Stomach (tissue), 9 donors: Measurements from ENCODE around the gene MRPL41. TPM values are rescaled to one million over a fixed set of nuclear protein-coding genes. Genes with fewer than 3 reads are reported as not detected.
"Not testable (repeated sequence)": the region's sequence is repeated elsewhere in the genome, so short reads cannot be mapped to it uniquely, and the experiment has no call there.

Experiments used
- DNase-seq, 2 donors: peaks; one replicate each; pipeline versions ENCODE4 v3.0.0 to v3.0.0-alpha.2; 2013 to 2019
- H3K27ac ChIP-seq, 5 donors: fragments of 200-600 bp in 4 of 5; sonication (generic) in 4 of 5; one replicate each; pipeline ENCODE4 v1.5.1; 2013 to 2019; ENCODE audit warnings: mild to moderate bottlenecking in 1 of 5, moderate library complexity in 1 of 5
- H3K27me3 ChIP-seq, 3 donors: fragments of 200-600 bp; sonication (generic); one replicate each; pipeline ENCODE4 v1.5.1; 2017 to 2019; ENCODE audit warnings: mixed run types in 1 of 3
- H3K36me3 ChIP-seq, 4 donors: fragments of 200-600 bp; sonication (generic); 1 replicate in 3 of 4; 2 replicates in 1 of 4; pipeline ENCODE4 v1.5.1; 2016 to 2019
- H3K4me1 ChIP-seq, 4 donors: fragments of 200-600 bp; sonication (generic); one replicate each; pipeline ENCODE4 v1.5.1; 2016 to 2019
- H3K4me3 ChIP-seq, 4 donors: fragments of 200-600 bp; sonication (generic) in 3 of 4; one replicate each; pipeline ENCODE4 v1.5.1; 2016 to 2019; ENCODE audit warnings: mild to moderate bottlenecking in 1 of 4
- H3K9me3 ChIP-seq, 4 donors: fragments of 200-600 bp; sonication (generic); one replicate each; pipeline ENCODE4 v1.5.1; 2016 to 2019
- CTCF ChIP-seq, 7 experiments: fragments of 450-650 bp in 4 of 7; fragments of 200-600 bp in 3 of 7; sonication (generic) in 3 of 7; IDR thresholded peaks; one replicate each; pipeline ENCODE4 v1.5.1; 2016 to 2019; ENCODE audit warnings: antibody characterized with exemption in 7 of 7, control low read depth in 2 of 7, mild to moderate bottlenecking in 1 of 7
- EP300 ChIP-seq: sonication (generic); formaldehyde crosslinking; IDR thresholded peaks from one replicate; pipeline ENCODE4 v1.6.1; 2017; ENCODE audit warnings: antibody characterized with exemption
- POLR2A ChIP-seq, 4 donors: fragments of 450-650 bp; IDR thresholded peaks; one replicate each; pipeline ENCODE4 v1.6.1; 2016; ENCODE audit warnings: antibody characterized with exemption in 4 of 4, control low read depth in 2 of 4, mild to moderate bottlenecking in 1 of 4, moderate library complexity in 1 of 4
- POLR2AphosphoS5 ChIP-seq, 3 donors: sonication (generic); formaldehyde crosslinking; IDR thresholded peaks; one replicate each; pipeline ENCODE4 v1.6.1; 2016; ENCODE audit warnings: antibody characterized with exemption in 3 of 3
- WGBS, 5 donors: extraction: QIAGEN DNeasy Blood & Tissue Kit in 3 of 5; methylation state at CpG; one replicate each; pipeline versions ENCODE4 v1.1.5 to v1.1.7; 2013 to 2018; 5-methylcytosine and 5-hydroxymethylcytosine counted together
- intact Hi-C: fragments of 100-400 bp; cut with DNase I; formaldehyde crosslinking; loops from one replicate; pipeline ENCODE4 v1.15.1; 2023; ENCODE audit warnings: low total_unique reads
- polyA plus RNA-seq, 3 donors: library from polyadenylated mRNA; stranded (reverse); fragments of 200-250 nt; gene quantifications; one replicate each; pipeline ENCODE4 v1.2.3, GENCODE V29; 2013
- total RNA-seq, 5 donors: library from RNA; depleted of rRNA; stranded (reverse); fragments of >200 nt; gene quantifications; one replicate each; pipeline versions ENCODE4 v1.1.0 to v1.2.3, GENCODE V29; 2014 to 2016
- donor health status: healthy with polysubstance abuse.
- donor health status: Bipolar disorder and iron deficiency.
- donor health status: healthy.

Gene MRPL41
- total and polyA plus RNA-seq, 8 donors: 23.3 to 282 (median 101) TPM

GRCh38 chr9:137530331-137530730 lies 21.3 kb upstream of the MRPL41 start:
- no peak overlapping the region for H3K4me3 ChIP-seq
- TF ChIP-seq POLR2AphosphoS5 (IDR thresholded peaks at IDR 0.05) (no peak), CTCF (IDR thresholded peaks at IDR 0.05) (no peak), POLR2A (IDR thresholded peaks at IDR 0.05) (no peak), EP300 (no peak)
- H3K27me3 ChIP-seq: no peaks in the 10 kb centered on the region
- intact Hi-C loops: no loop called here
- no peak overlapping the region for H3K27ac ChIP-seq
- H3K36me3 ChIP-seq: no peaks in the 10 kb centered on the region
- peaks cover 9 to 22% (median 11%) of the 10 kb centered on the region in 4 donors for H3K4me1 ChIP-seq
- H3K9me3 ChIP-seq: no peaks in the 10 kb centered on the region
- 61 to 87% (median 79%) methylated on average over 5 of the region's 5 CpGs for WGBS, 5 donors
- no peak for DNase-seq

- Histone ChIP-seq H3K36me3 (peaks cover 0 to 1% (median 0%) of the 10 kb centered on the region in 4 donors), H3K27me3 (no peaks in the 10 kb centered on the region), H3K4me3 (no peak overlapping the region), H3K27ac (peak overlapping the region in 1 of 5 donors; percentile 4), H3K9me3 (no peaks in the 10 kb centered on the region), H3K4me1 (peaks cover 11 to 23% (median 12%) of the 10 kb centered on the region in 4 donors)
- TF ChIP-seq CTCF (IDR thresholded peaks at IDR 0.05) (no peak), POLR2A (IDR thresholded peaks at IDR 0.05) (no peak), POLR2AphosphoS5 (IDR thresholded peaks at IDR 0.05) (no peak)
- intact Hi-C loops: no loop called here
- WGBS, 5 donors: 65 to 74% (median 67%) methylated on average over 17 of the region's 17 CpGs
- peak in 1 of 2 donors; percentile 39 for DNase-seq
Measured at GRCh38 chr9:137531099-137531765, 20.4 kb upstream of the MRPL41 start.

GRCh38 chr9:137532891-137533468 lies 18.7 kb upstream of the MRPL41 start:
- WGBS, 5 donors: 74 to 95% (median 86%) methylated on average over 9 to 10 of the region's 10 CpGs
- H3K36me3 ChIP-seq: peaks cover 0 to 14% (median 7%) of the 10 kb centered on the region in 4 donors
- H3K27me3 ChIP-seq, H3K4me3 ChIP-seq, H3K27ac ChIP-seq, H3K9me3 ChIP-seq, DNase-seq, intact Hi-C loops: not testable (repeated sequence)
- peaks cover 11 to 23% (median 12%) of the 10 kb centered on the region in 4 donors for H3K4me1 ChIP-seq

DNA sequence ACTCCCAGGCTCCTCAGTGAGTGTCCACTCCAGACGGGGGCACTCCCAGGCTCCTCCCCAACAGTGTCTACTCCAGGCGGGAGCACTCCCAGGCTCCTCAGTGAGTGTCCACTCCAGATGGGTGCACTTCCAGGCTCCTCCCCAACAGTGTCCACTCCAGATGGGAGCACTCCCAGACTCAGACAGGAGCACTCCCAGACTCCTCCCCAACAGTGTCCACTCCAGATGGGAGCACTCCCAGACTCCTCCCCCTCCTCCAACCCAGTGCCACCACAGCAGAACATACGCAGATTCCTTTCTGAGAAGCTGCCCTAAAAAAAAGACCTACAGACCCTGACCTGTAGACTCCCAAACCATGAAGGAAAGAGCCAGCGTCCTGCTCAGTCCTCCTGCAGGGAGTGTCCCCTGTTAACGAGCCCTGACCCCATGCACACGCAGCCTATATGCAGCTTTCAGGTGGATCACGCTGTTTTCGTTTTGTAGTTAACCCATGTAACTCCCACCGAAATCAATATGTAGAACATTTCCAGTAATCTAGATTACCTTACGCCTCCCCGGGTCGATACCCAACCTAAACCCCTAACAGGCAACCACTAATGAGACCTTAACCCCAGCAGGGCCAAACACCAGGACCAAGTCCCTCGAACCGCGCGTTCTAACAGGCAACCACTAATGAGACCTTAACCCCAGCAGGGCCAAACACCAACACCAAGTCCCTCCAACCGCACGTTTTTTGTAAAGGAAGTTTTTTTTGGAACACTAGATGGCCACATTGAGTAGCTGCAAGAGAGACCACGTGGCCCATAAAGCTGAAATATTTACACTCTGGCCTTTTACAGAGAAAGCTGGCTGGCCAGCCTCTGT lies 17.2 kb upstream of the MRPL41 start:
- Histone ChIP-seq H3K4me3 (no peak overlapping the region), H3K9me3 (no peaks in the 10 kb centered on the region), H3K27me3 (no peaks in the 10 kb centered on the region), H3K36me3 (peaks cover 0 to 29% (median 22%) of the 10 kb centered on the region in 4 donors), H3K27ac (peak overlapping the region in 1 of 5 donors; percentile 47), H3K4me1 (peaks cover 11 to 23% (median 12%) of the 10 kb centered on the region in 4 donors)
- intact Hi-C loops: no loop called here
- TF ChIP-seq POLR2AphosphoS5 (IDR thresholded peaks at IDR 0.05): no peak
- no peak for TF ChIP-seq EP300
- TF ChIP-seq CTCF (IDR thresholded peaks at IDR 0.05): peak in 5 of 7 experiments; percentile 22 to 66 (median 54)
- DNase-seq: peak; percentile 59 to 87
- WGBS, 5 donors: 34 to 48% (median 42%) methylated on average over 19 of the region's 19 CpGs
